Cortex of kidney (tissue), 1 donor: Measurements from ENCODE around the gene TLE5.
"Not testable (repeated sequence)": the region's sequence is repeated elsewhere in the genome, so short reads cannot be mapped to it uniquely, and the experiment has no call there.

Experiments
- DNase-seq: peaks from one replicate; lab custom pipeline; 2025; lab: John Stamatoyannopoulos, UW

The TLE5 gene

GRCh38 chr19:3096267-3096901 lies 34.1 kb upstream of the TLE5 start:
- no peak for DNase-seq

- DNase-seq = no peak
Measured at GRCh38 chr19:3095441-3096191, 33.3 kb upstream of the TLE5 start.

GRCh38 chr19:3094601-3095440 lies 32.5 kb upstream of the TLE5 start:
- DNase-seq = no peak

- DNase-seq = not testable (repeated sequence)
Measured at GRCh38 chr19:3089299-3089855, 27.1 kb upstream of the TLE5 start.

- DNase-seq = no peak
Measured at GRCh38 chr19:3087769-3088168, 25.5 kb upstream of the TLE5 start.

- DNase-seq = no peak
Measured at GRCh38 chr19:3084943-3085342, 22.6 kb upstream of the TLE5 start.

GRCh38 chr19:3083964-3084363 lies 21.7 kb upstream of the TLE5 start:
- DNase-seq = no peak

GRCh38 chr19:3082331-3082730 lies 20.0 kb upstream of the TLE5 start:
- DNase-seq = no peak

- no peak for DNase-seq
Measured at GRCh38 chr19:3080286-3080685, 18.0 kb upstream of the TLE5 start.

GRCh38 chr19:3079578-3079977 lies 17.3 kb upstream of the TLE5 start:
- DNase-seq = no peak

- DNase-seq = no peak
Measured at GRCh38 chr19:3075605-3076431, 13.5 kb upstream of the TLE5 start.

GRCh38 chr19:3073931-3074595 lies 11.8 kb upstream of the TLE5 start:
- no peak for DNase-seq

- DNase-seq = no peak
Measured at GRCh38 chr19:3073159-3073563, 10.9 kb upstream of the TLE5 start.

GRCh38 chr19:3071768-3072167 lies 9.5 kb upstream of the TLE5 start:
- DNase-seq = no peak

- no peak for DNase-seq
Measured at GRCh38 chr19:3068071-3068470, 5.8 kb upstream of the TLE5 start.

GRCh38 chr19:3067563-3067962 lies 5.3 kb upstream of the TLE5 start:
- DNase-seq = no peak

- DNase-seq = no peak
Measured at GRCh38 chr19:3066482-3067049, 4.3 kb upstream of the TLE5 start.

- no peak for DNase-seq
Measured at GRCh38 chr19:3065675-3066357, 3.5 kb upstream of the TLE5 start.

GRCh38 chr19:3064011-3064330 lies 1.7 kb upstream of the TLE5 start:
- no peak for DNase-seq
